WERI-Rb-1 (cell line): ENCODE measurements around the gene GAB2.
"Not testable (repeated sequence)": the region's sequence is repeated elsewhere in the genome, so short reads cannot be mapped to it uniquely, and the experiment has no call there.

Source experiments
- DNase-seq: peaks from one replicate; pipeline ENCODE4 v3.0.0-alpha.2; 2020
- H3K27ac ChIP-seq: fragments of 250-450 bp; sonication (Bioruptor Pico); 2 replicates; pipeline ENCODE4 v1.5.1; 2020; ENCODE audit warnings: mild to moderate bottlenecking, moderate library complexity
- H3K27me3 ChIP-seq: fragments of 250-450 bp; sonication (Bioruptor Pico); 2 replicates; pipeline ENCODE4 v1.5.1; 2021; ENCODE audit warnings: mild to moderate bottlenecking, low read depth, moderate library complexity; ENCODE audit not compliant: insufficient read depth, severe bottlenecking
- H3K36me3 ChIP-seq: fragments of 250-450 bp; sonication (Bioruptor Pico); 2 replicates; pipeline ENCODE4 v1.5.1; 2020; ENCODE audit warnings: mild to moderate bottlenecking, moderate library complexity
- H3K4me3 ChIP-seq: 2 replicates; pipeline ENCODE4 v1.5.1; 2011; ENCODE audit warnings: low read depth, mild to moderate bottlenecking, control low read depth, low read length
- H3K9me3 ChIP-seq: fragments of 250-450 bp; sonication (Bioruptor Pico); 2 replicates; pipeline ENCODE4 v1.5.1; 2021; ENCODE audit warnings: mild to moderate bottlenecking, moderate library complexity; ENCODE audit not compliant: severe bottlenecking
- TF ChIP-seq, protein P1 (sequence below): IDR thresholded peaks from 2 replicates; pipeline ENCODE4 v1.5.1; 2011; ENCODE audit warnings: low read depth, mild to moderate bottlenecking, control low read depth, inconsistent platforms, low read length

The GAB2 gene

DNA sequence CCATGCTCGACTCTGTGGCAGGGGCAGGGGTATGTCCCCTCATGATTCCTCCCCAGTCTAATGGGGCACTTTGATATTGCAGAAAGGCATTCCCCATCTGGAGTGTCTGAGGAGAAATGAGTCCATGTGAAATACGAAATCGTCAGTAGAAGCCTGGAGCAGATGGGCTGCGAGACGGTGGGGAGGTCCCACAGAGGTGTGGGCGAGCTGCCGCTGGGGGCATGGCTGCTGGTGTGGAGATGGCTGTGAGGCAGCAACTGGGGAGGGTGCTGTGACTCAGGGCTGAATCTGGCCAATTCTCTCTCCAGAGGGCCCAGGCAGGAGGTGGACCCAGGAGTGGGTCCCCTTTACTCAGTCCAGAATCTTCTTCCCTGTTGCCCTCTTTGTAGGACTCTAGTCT is 240.4 kb downstream of the GAB2 start:
- Histone ChIP-seq H3K4me3 (no peak overlapping the region), H3K27me3 (no peaks in the 10 kb centered on the region), H3K27ac (no peak overlapping the region), H3K36me3 (no peaks in the 10 kb centered on the region; the same call in 1 of the 2 replicates), H3K9me3 (no peaks in the 10 kb centered on the region)
- no peak for DNase-seq
- TF ChIP-seq, protein P1, sequence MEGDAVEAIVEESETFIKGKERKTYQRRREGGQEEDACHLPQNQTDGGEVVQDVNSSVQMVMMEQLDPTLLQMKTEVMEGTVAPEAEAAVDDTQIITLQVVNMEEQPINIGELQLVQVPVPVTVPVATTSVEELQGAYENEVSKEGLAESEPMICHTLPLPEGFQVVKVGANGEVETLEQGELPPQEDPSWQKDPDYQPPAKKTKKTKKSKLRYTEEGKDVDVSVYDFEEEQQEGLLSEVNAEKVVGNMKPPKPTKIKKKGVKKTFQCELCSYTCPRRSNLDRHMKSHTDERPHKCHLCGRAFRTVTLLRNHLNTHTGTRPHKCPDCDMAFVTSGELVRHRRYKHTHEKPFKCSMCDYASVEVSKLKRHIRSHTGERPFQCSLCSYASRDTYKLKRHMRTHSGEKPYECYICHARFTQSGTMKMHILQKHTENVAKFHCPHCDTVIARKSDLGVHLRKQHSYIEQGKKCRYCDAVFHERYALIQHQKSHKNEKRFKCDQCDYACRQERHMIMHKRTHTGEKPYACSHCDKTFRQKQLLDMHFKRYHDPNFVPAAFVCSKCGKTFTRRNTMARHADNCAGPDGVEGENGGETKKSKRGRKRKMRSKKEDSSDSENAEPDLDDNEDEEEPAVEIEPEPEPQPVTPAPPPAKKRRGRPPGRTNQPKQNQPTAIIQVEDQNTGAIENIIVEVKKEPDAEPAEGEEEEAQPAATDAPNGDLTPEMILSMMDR = no peak

DNA sequence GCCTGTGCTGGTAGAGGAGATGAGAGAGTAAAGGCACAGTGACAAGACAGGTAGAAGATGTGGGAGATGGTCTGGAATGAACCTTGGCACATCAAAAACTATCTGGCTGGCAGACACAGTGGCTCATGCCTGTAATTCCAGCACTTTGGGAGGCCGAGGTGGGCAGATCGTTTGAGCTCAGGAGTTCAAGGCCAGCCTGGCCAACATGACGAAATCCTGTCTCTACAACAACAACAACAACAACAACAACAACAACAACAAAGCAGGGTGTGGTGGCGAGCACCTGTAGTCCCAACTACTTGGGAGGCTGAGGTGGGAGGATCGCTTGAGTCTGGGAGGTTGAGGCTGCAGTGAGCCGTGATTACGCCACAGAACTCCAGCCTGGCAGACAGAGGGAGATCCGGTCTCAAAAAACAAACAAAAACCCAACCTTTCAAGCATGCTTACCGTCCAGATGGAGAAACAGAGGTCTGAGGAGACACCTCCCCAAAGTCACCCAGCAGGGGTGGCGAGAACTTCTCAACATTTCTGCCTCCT is 240.9 kb downstream of the GAB2 start:
- Histone ChIP-seq H3K27me3 (no peaks in the 10 kb centered on the region), H3K9me3 (no peaks in the 10 kb centered on the region), H3K27ac (no peak overlapping the region), H3K4me3 (no peak overlapping the region), H3K36me3 (no peaks in the 10 kb centered on the region; the same call in 1 of the 2 replicates)
- TF ChIP-seq, protein P1 = no peak
- no peak for DNase-seq

DNA sequence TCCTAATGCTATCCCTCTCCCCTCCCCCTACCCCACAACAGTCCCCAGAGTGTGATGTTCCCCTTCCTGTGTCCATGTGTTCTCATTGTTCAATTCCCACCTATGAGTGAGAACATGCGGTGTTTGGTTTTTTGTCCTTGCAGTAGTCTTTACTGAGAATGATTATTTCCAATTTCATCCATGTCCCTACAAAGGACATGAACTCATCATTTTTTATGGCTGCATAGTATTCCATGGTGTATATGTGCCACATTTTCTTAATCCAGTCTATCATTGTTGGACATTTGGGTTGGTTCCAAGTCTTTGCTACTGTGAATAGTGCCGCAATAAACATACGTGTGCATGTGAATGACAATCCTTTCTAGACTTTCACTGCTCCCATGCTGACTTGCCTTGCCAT is 241.8 kb downstream of the GAB2 start:
- not testable (repeated sequence) for H3K36me3 ChIP-seq, H3K27me3 ChIP-seq, H3K4me3 ChIP-seq, DNase-seq, H3K9me3 ChIP-seq, H3K27ac ChIP-seq

DNA sequence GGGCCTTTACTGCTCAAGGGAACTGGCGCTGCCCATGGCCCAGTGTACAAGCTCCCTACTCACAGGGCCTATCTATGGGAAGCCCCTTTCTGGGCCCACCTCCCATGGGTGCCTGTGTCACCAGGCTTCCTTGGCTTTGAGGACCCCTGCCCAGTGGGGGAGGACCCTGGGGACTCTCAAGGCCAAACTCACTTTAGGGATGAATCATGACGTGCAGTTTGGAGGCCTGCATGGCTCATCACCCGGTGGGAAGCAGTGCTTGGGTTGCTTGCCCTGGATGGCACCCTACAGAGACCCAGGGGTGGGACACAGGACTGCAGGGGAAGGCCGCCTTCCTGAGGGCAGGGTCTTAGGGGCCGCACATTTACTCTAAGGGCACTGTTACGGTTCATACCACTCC is 245.7 kb downstream of the GAB2 start:
- Histone ChIP-seq H3K27me3 (no peaks in the 10 kb centered on the region), H3K9me3 (peaks cover 3% of the 10 kb centered on the region), H3K4me3 (no peak overlapping the region), H3K36me3 (no peaks in the 10 kb centered on the region; the same call in 1 of the 2 replicates), H3K27ac (no peak overlapping the region)
- TF ChIP-seq, protein P1 = no peak
- DNase-seq = no peak

DNA sequence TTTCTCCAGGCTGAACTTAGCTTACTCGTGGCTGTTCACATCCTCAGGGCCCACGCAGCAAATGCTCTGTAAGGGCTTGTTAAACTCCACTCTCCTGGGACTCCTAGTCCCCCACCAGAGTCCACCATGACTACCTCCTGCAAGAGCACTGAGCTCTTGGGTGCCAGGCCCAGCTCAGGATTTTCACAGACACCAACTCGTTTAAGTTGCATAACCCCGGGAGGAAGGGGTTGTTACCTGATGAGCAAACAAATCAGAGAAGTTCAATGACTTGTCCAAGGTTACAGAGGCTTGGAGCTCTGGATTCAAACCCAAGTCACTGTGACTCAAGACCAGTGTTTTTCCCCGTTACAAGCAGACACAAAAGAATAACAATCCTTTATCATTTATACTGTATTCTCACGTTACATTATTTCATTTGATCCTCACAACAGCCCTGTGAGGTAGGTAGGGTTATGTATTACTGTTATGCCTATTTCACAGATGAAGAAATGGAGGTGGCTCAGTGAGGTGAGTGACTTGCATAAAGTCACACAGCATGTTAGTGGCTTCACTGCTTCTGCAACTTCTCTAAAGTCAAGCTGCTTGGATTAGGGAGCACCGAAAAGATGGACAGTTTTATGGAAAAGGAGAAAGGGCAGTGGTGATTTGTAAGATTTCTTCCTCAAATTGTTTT is 246.6 kb downstream of the GAB2 start:
- DNase-seq = no peak
- Histone ChIP-seq H3K9me3 (peaks cover 3% of the 10 kb centered on the region), H3K27ac (no peak overlapping the region), H3K27me3 (no peaks in the 10 kb centered on the region), H3K36me3 (no peaks in the 10 kb centered on the region; the same call in 1 of the 2 replicates), H3K4me3 (no peak overlapping the region)
- TF ChIP-seq, protein P1 = no peak

DNA sequence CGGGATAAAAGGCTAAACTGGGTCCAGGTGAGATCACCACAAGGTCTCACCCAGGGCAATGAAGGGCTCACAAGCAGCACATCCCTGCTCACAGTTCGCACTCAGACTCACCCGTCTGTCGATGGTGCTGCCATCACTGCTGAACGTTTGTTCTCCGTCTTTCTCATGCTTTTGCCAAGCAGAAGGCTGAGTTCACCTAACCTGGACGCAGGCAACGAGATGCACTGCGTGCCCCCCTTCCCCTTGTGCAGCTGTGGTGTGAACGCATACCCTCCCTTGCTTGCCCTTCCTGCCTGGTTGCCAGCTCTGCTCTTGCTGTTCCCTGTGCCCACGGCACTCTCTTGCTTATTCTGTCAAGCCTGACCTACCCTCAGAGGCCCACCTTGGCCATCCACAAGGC is 247.2 kb downstream of the GAB2 start:
- TF ChIP-seq, protein P1 = no peak
- no peaks in the 10 kb centered on the region; the same call in 1 of the 2 replicates for H3K36me3 ChIP-seq
- H3K27ac ChIP-seq = no peak overlapping the region
- H3K4me3 ChIP-seq = no peak overlapping the region
- no peaks in the 10 kb centered on the region for H3K27me3 ChIP-seq
- no peak for DNase-seq
- H3K9me3 ChIP-seq = peaks cover 3% of the 10 kb centered on the region
